GM12864 (cell line): ENCODE measurements around the gene PCSK6.

Experiments used
- DNase-seq: peaks from one replicate; pipeline ENCODE4 v3.0.0-alpha.2; 2011; ENCODE audit warnings: low read depth
- H3K4me3 ChIP-seq: 2 replicates; pipeline ENCODE4 v1.5.1; 2011; ENCODE audit warnings: mild to moderate bottlenecking, low read depth, low read length, control low read depth
- TF ChIP-seq, protein P1 (sequence below): IDR thresholded peaks from 2 replicates; pipeline ENCODE4 v1.5.1; 2011; ENCODE audit warnings: low read depth, mild to moderate bottlenecking, moderate library complexity, low read length, control low read depth, inconsistent platforms; ENCODE audit errors: missing control alignments

Gene PCSK6

GRCh38 chr15:101498717-101499480, 9.4 kb upstream of the PCSK6 start:
- DNase-seq, result no peak
- TF ChIP-seq, protein P1, sequence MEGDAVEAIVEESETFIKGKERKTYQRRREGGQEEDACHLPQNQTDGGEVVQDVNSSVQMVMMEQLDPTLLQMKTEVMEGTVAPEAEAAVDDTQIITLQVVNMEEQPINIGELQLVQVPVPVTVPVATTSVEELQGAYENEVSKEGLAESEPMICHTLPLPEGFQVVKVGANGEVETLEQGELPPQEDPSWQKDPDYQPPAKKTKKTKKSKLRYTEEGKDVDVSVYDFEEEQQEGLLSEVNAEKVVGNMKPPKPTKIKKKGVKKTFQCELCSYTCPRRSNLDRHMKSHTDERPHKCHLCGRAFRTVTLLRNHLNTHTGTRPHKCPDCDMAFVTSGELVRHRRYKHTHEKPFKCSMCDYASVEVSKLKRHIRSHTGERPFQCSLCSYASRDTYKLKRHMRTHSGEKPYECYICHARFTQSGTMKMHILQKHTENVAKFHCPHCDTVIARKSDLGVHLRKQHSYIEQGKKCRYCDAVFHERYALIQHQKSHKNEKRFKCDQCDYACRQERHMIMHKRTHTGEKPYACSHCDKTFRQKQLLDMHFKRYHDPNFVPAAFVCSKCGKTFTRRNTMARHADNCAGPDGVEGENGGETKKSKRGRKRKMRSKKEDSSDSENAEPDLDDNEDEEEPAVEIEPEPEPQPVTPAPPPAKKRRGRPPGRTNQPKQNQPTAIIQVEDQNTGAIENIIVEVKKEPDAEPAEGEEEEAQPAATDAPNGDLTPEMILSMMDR, result no peak
- no peak overlapping the region for H3K4me3 ChIP-seq

DNA sequence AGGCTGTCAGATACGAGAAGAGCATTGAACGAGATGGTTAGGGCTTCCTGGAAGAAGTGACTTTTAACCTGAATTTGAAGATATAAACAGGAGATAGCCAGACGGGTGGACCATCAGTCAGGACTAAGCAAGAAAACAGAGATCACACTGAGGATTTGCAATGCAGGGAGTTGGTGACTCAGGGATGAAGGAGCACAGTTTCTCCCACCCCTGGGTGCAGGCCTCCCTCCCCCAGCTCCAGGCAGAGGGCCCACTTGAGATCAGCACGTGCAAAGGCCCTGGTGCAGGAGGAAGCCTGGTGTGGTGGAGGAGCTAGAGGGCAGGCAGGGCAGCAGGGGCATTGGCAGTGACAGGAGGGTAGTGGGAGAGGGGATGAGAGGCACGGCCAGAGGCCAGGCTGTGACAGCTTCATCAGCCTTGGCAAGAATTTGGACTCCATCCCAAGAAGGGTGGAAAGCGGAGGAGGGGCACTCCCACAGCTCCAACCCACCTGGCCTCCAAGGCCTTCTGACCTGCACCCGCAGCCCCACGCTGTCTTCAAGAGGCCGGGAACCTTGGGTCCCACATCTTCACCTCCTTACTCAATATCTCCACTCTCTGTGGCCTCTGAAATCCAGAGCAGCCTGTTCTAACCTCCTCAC, 8.7 kb upstream of the PCSK6 start:
- no peak for DNase-seq
- TF ChIP-seq, protein P1, result no peak
- no peak overlapping the region for H3K4me3 ChIP-seq

- TF ChIP-seq, protein P1, result no peak
- no peak overlapping the region for H3K4me3 ChIP-seq
- DNase-seq, result no peak
Measured at GRCh38 chr15:101497484-101498034, 8.1 kb upstream of the PCSK6 start.

GRCh38 chr15:101497017-101497416, 7.5 kb upstream of the PCSK6 start:
- no peak overlapping the region for H3K4me3 ChIP-seq
- TF ChIP-seq, protein P1, result no peak
- no peak for DNase-seq

- H3K4me3 ChIP-seq, result no peak overlapping the region
- TF ChIP-seq, protein P1, result no peak
- no peak for DNase-seq
Measured at GRCh38 chr15:101496198-101496986, 6.9 kb upstream of the PCSK6 start.

- no peak overlapping the region for H3K4me3 ChIP-seq
- no peak for DNase-seq
- TF ChIP-seq, protein P1, result no peak
Measured at GRCh38 chr15:101495334-101496197, 6.1 kb upstream of the PCSK6 start.
